Measurements from ENCODE around the gene CAMTA1.

Gene CAMTA1

DNA sequence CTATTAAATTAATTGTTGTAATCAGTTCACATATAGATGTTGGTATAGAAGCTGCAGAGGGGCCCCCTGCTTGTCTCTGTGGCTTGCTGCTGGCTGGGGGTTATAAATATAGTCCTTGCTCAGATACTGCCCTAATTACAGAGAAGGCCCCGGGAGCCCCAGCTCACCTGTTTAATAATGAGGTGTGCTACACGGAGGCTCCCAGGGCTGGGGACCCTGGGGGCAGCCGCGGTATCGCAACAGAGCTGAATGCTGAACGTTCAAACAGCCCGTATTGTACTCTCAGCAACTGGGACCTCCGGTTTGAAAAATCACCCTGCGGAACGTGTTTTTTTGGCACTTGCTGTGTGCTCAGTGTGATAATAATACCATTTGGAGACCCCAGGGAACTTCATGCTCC, 309.3 kb downstream of the CAMTA1 start:
- DNase-seq, result no peak

DNA sequence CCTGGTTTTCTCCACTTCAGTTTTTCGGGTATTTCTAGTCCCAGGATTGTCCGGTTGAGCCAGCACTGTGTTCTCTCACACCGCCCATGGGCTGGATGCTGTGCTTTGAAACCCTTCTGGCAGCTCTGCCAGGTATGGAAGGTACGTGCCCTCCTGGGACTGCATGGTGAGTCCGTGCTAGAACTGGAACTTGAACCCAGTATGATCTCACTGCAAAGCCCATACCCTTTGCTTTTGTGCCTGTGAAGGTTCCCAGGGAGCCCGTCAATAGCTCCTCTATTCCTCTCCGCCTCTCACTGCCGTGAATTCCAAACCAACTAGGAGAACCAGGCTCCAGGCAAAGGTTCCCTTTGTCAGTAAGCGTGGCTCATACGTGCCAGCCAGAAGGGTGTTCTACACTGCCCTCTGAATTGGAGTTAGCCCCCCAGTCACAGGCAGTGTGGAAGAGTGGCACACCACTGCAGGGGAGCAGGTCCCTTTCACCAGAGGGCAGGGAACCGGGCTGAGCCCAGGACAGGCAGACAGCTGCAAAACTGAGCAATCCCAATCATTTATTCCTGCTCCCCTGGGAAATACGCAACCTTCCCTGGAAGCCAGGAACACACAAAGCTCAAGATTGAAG, 310.2 kb downstream of the CAMTA1 start:
- no peak for DNase-seq

DNA sequence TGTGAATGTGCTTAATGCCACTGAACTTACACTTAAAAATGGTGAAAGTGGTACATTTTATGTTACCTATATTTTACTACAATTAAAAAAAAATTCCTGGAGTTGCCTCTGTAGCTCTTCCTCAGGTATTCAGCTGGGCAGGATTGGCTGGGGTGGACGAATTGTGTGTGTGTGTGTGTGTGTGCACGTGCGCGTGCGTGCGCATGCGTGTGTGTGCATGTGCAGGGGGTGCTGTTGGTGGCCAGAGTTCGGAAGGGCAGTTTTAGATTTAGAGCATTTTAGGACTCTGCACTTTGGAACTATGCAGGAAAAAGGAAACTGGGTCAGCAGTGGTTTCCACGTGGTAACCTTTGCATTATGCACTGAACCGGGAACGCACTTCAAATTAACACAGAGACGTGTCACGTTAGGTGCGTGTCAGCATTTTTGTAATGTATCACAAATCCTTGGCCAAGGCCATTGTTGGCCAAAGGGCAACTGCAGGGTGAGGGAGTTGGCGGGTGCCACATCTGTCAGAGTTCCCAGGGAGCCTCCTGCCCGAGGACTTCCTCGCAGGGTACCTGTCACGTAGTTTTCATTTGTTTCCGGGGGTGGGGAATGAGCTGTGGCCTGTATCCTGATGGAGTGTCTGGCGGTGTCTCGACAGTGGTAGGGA, 312.8 kb downstream of the CAMTA1 start:
- DNase-seq, result no peak

DNA sequence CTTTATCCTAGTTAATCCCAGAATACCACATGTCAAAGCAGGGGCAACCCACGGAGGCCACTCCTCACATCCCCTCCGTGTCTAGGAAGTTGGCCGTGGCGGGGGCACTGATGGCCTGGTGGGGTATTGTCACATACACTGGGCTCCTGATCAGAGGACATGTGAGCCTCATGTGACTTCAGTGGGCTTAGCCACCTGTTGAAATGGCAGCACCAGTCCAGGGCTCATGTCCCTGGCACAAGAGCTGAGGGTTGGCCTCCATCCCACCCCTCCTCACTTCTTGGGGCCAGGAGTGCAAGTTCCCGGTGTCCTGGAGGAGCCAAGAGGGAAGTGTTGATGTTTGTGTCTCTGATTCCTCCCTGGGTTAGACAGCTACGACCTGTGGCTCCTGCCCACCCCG, 313.4 kb downstream of the CAMTA1 start:
- DNase-seq, result no peak

DNA sequence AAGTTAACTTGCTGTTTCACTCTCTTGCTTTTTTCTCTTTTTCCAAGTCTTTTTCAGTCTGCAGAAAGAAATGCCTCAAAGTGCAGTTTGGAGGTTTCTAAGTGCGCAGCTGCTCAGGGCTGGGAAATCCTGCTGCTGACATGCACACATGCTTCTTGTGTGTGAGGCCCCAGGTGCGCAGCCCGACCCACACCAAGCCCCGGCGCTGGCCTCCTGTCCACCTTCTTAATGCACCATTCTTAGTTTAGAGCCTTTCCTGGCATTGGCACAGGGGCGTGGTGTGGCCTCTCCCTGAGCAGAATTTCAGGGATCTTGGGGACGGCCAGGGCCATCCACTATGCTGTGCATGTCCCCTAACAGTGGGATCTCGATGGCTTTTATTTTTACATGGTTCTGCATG, 315.2 kb downstream of the CAMTA1 start:
- no peak for DNase-seq

DNA sequence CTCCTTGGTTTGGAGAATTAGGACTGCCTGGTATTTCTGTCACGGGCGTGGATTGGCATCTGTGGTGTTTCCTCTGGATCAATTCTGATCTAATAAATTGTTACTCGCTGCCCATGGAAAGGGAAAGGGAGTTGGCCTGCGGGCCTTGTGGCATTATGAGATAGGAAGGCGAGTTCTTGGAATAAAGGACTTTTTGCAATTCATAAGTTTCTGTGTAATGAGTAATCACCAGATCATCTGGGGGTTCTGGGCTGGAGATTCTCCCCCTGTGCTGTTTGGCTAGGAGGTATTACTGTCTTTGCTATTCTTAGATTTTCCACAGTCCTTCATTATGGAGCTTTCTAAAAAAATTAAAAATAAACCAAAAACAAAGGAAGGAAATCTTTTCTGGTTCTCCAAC, 315.9 kb downstream of the CAMTA1 start:
- no peak for DNase-seq

DNA sequence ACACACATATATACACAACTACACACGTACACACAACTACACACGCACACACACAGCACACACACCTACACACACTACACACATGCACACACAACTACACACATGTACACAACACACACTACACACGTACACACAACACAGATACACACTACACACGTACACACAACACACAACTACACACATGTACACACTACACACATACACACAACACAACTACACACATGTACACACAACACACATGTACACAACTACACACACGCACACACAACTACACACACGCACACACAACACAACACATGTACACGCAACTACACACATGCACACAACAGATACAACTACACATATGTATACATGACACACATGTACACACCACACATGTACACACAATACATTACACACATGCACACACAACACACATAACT, 318.1 kb downstream of the CAMTA1 start:
- DNase-seq, result no peak

DNA sequence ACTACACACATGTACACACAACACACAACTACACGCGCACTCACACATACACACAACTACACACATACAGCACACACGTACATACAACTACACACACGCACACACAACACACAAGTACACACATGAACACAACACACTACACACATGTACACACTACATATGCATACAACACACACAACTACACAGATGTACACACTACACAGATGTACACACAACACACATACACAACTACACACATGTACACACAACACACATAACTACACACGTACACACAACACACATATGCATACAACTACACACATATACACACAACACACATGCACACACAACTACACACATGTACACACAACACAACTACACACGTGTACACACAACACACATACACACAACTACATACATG, 318.6 kb downstream of the CAMTA1 start:
- no peak for DNase-seq

DNA sequence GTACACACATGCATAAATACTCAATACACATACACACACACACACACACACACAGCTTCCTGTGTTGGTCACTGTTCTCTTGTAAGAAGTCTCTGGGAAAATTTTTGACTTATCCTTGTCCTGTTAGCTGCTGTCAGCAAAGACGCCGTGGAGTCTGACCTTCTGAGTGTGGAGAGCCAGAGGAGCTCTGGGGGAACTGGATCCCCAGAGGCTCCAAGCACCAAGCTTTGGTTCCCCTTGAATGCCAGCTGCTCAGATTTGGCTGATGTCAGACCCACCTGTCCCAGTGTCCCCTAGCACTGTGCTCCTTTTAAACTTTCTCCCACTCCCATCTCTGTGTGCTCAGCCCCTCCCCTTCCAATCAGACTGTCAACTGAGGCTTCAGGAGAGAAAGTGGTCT, 319.1 kb downstream of the CAMTA1 start:
- DNase-seq, result no peak

DNA sequence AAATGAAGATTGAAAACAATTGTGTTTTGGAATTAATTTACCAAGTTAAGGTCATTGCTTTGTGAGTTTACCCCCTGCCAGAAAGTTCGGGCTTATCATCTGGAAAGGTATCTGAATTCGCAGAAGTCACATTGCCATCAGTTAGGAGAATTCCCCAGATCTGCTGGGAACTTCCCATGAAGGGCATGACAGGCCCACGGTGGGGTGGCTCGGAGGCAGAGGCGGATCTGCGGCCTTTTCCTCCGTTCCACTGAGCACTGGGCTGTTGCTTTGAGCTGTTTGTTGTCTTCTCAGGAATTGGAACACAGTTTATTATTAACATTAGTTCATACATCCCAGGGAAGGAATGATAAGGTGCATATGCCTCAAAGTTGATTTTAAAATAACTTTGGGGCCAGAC, 320.0 kb downstream of the CAMTA1 start:
- no peak for DNase-seq

DNA sequence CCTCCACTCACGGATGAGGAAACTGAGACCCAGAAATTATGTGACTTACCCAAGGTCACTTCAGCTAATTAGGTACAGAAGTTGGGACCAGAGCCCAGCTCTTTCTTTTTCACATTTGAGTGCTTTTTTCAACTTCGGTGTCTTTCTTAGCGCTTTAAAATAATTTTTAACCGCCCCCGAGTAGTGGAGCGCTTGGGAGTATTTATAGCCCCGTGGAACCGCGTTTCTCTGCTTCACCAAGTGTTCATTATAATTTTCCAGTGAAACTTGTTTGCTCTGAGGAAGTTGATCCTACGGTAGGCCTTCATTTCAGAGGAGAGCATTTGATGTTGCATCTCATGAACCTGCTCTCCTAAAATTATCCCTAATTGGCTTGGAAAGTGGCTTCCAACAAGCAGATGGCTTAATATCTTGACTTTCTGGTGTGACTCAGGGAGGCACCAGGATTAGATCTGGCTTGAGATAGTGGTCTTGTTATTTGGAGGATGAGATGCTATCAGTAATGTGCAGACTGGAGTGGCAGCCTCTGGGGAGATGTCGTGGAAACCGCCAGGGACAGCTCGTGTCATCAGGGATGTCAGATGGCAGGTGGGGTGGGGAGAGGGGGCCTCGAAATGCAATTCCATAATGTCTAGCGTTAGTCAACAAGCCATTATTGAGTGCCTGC, 321.3 kb downstream of the CAMTA1 start:
- DNase-seq, result no peak

DNA sequence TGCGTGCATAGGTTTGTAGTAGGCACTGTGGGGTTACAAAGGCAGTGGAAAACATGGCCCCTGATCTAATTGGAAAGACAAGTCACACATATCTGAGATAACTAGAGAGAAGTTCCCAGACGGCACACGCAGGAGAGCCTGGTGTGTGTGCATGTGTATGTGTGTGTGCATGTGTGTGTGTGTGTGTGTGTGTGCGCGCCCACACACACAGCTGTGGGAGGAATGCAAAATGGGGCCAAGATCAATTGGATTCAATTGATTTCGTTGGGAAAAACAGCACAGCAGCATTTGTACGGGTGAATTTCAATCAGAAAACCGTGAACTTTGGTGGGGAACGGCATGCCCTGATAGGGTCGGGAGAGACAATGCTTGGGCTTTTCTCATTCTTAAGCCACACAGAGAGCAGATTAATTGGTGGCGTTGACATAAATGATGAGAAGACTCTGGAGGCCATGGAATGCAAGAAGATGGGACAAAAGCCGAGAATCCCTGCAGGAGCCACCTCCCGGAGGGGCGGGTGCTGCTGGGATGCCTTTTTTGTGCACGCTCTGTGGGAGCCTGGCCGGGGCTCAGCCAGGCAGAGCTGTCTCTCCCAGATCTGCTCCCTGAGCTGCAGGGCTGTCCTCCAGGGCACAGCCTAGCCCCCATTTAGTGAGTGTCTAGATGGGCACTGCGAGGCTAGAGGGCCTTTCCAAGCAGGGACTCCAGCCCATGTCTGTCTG, 322.0 kb downstream of the CAMTA1 start:
- DNase-seq, result no peak

DNA sequence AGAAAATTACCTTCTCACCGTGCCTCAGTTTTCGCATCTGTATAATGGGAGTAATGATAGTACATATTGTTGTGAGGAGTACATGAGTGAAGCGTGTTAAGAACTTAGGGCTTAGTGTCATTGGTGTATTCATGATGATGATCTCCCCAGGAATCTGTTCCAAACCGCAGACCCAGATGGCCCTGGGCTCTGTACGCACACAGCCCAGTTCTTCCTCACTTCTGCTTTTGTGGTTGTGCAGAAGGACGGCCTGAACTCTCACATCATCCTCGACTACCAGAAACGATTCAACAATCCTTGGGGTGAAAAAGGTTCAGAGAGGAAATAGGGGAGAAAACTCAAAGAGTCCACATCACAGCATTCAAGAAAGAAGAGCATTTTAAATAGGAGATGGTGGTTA, 323.0 kb downstream of the CAMTA1 start:
- DNase-seq, result no peak

DNA sequence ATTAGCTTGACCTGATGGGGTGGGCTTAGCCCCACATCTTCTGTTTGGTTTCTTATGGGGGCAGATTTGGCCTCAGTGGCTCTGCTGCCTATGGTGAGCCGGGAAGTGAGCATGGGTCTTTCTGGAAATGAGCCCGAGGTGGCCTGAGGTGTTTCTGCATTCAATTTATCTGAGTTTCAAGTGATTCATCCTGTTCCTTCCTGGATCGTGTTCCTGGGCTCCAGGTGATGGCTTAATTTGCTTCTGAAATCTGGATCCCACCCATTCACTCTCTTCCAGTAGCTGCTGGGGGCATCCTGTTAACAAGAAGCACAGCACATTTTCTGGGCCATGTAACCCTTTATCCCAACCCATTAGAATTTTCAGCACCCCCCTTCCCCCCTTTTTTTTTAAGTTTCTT, 324.6 kb downstream of the CAMTA1 start:
- no peak for DNase-seq

DNA sequence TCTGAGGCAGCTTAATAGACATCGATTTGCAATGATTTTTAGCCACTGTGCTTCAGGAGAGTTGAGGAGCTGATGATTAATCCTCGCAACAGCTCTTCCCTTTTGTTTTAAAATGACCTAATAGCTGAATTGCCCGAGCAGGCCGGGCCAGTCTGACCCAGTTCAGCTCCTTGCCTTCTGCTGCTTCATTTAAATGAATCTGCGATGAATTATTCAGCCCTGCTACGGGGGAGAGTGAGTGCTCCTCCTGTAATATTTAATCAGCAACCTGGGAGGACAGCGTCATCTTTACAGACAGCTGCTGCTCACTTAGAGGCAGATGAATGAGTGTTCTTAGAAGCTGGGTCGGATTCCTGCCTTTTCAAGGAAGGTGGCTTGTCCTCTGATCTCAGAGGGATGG, 325.1 kb downstream of the CAMTA1 start:
- no peak for DNase-seq

DNA sequence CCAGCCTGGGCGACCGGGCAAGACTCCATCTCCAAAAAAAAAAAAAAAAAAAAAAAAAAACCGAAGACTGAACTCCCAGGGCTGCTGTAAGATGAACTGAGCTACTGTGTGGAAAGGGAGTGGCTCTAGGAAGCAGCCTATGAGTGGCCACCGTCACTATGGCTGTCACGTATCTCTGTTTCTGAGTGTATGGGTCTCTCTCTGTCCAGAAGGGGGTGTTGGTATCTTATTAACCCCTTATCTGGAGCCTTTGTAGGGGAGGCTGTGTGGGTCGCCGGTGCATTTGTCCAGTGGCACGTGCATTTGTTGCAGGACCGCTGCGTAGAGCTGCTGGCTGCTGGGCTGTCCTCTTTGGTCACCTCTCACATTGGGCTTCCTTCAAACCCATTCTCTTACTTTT, 326.6 kb downstream of the CAMTA1 start:
- no peak for DNase-seq

DNA sequence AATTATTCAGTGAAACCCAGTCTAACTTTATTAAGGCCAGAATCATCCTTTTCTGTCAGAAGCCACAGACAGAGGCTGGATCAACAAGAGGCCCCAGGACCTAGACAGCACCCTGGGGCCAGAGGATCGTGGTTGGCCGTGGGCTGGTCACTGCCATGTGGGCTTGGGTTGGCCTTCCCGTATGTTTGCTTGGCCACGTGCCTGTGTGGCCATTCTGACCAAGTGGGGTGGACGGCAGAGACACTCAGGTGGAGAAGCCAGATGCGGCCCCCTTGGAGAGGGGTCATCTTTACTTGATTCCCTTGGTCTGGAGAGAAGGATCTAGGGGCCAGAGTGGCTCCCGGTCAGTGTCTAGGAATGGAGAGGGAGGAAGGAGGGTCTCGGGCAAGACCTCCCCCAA, 327.9 kb downstream of the CAMTA1 start:
- DNase-seq, result no peak

DNA sequence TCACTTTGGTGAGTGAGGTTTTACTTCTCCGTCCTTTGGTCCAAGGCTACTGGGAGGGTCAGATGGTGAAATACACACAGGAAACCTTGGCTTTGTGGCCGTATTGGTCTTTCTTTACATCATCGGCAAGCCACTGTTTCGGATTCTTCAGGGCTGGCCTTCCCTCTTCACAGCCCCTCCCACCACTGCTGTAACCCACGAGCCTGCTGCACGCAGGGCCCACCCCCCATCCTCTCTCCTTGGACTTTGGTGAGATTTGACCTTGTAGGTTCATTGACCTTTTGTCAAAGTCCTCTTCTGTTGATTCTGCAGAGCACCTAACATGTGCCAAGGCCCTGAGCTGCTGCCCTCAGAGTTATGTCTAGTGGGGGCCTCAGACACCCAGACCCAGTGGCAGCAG, 328.6 kb downstream of the CAMTA1 start:
- DNase-seq, result no peak

DNA sequence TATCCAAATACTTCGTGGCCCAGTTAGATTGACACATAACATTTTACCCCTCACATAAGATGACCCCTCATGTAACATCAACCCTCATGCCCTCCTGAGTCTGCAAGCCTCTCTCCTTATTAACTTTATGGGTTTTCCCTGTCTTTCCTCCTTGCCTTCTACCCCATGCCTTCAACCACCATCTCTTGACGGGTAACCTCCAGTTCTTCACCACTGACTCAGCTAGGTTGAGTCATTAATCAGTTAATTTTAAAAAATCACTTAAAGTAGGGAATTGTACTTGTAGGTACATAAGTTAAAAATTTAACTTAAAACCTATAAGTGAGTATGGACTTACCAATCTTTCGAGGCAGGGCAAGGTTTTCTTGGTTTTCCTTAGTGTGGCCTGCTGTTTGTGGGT, 330.7 kb downstream of the CAMTA1 start:
- no peak for DNase-seq

DNA sequence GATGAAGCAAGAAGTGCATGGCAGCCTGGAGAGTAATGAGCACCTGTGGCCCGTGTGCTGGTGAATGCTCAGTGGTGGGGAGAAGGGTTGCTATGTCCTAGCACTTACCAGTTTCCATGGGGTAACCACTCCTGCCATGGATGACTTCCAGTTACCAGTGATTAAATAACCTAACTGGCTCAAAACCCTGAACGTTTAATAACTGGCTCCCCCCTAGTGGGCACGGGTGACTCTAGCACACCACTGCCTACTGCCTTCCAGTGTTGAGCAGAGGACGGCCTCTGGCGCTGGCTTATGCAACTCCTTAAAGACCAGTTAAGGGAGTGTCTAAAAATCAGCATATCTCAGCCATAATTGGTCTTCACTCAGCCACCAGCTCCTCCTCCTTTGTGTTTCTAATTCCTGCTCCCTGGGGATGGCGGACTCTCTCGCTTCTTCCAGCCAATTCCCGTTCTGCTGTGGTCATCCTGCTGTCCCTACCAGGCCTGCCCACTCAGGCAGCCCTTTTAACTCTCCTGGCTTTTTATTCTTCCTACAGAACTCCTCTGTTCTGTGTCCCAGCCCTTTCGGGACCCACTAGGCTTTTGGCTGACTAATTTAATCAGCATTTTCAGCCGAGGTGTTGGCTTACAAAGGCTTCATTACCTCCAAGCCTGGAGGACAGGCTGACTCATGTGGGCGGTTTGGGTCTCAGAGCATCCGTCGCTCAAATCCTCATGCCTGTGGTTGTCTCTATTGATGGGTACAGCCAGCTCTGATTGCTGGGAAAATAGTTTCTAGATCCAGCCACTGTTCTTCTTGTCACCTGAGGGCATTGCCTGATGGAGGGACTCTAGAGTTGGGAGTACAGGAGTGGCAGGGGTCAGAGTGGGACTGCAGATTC, 332.4 kb downstream of the CAMTA1 start:
- DNase-seq, result no peak

DNA sequence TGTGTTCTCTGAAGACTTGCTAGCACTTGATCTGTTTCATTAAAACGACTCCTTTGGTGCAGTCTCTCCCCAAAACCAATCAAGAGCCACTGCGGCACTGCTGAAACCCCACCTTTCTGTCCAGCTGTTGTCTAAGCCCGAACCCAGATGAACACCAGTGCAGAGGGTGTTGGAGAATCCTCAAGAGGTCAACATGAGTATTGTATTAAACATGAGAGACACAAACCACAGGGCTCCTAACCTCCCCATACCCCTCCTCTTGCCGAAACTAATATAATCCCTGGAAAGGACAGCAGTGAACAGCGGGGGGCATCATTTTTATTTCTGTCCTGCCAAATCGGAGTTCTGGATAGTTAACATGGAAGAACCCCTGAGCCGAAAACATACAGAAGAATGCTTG, 333.9 kb downstream of the CAMTA1 start:
- DNase-seq, result no peak

DNA sequence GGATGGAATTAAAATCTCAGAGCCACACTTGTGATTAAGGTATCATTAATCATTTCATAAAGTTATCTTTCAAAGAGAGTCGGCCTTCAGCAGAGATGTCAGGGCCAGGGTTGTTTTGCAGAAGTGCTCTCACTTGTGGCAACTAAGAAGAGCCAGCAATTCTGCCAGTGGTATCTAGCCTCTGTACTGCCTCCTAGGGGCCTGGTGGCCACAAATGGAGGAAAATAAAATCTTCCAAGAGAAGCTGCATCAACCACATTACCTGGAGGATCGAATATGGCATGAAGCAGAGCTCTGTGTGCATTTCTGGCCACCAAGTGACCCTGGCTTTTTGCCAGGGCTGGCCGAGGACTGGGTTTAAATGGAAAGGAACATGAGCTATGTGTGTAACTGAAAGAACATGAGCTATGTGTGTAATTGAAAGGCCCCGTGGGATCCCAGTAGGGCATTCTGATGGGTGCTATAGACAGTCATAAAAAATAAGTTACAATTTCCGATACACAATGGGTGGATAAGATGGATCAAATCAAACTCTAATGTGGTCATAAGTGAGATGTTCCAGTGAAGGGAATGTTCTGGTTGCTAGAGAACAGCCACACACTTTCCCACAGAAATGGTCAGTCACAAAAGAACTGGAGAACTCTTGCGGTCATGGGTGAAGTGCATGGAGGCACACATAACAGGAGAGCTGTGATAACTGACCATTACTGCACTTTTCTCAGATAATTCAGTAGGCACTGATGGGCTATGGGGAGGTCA, 335.8 kb downstream of the CAMTA1 start:
- no peak for DNase-seq

All from NCI-H1105 treated with DMSO at 0.1 percent for 48 hours (cell line).